Transverse colon (tissue), 4 donors: Measurements from ENCODE around the gene ACER3.

Source experiments
- CTCF ChIP-seq, 5 experiments: fragments of 200-600 bp in 3 of 5; fragments of 450-650 bp in 2 of 5; sonication (generic) in 3 of 5; IDR thresholded peaks; 1 replicate in 2 of 5; 2 replicates in 3 of 5; pipeline ENCODE4 v1.5.1; 2016 to 2017; ENCODE audit warnings: antibody characterized with exemption in 5 of 5, inconsistent platforms in 3 of 5, mild to moderate bottlenecking in 2 of 5, moderate library complexity in 1 of 5
- EP300 ChIP-seq: sonication (generic); formaldehyde crosslinking; IDR thresholded peaks from one replicate; pipeline ENCODE4 v1.6.1; 2017; ENCODE audit warnings: antibody characterized with exemption, low read depth
- POLR2A ChIP-seq: fragments of 450-650 bp; IDR thresholded peaks from one replicate; pipeline ENCODE4 v1.6.1; 2016; ENCODE audit warnings: antibody characterized with exemption, mild to moderate bottlenecking, moderate library complexity
- POLR2AphosphoS5 ChIP-seq, 3 donors: sonication (generic); formaldehyde crosslinking; IDR thresholded peaks; one replicate each; pipeline ENCODE4 v1.6.1; 2016; ENCODE audit warnings: antibody characterized with exemption in 3 of 3

GRCh38 chr11:76995081-76995576 is 134.4 kb downstream of the ACER3 start:
- TF ChIP-seq CTCF (IDR thresholded peaks at IDR 0.05) (no peak), EP300 (no peak), POLR2A (no peak), POLR2AphosphoS5 (IDR thresholded peaks at IDR 0.05) (no peak)
